Mononuclear cell (primary cell): Measurements from ENCODE around the gene SEC14L3. TPM values are rescaled to one million over a fixed set of nuclear protein-coding genes. Genes with fewer than 3 reads are reported as not detected.

Experiments used
- H3K27me3 ChIP-seq: 2 replicates; pipeline ENCODE4 v1.6.0; 2011; ENCODE audit warnings: low read length, control low read depth; ENCODE audit not compliant: insufficient read depth
- H3K4me1 ChIP-seq: 2 replicates; pipeline ENCODE4 v1.5.1; 2011; ENCODE audit warnings: mild to moderate bottlenecking, low read length, control low read depth; ENCODE audit not compliant: insufficient read depth
- H3K4me3 ChIP-seq: 2 replicates; pipeline ENCODE4 v1.5.1; 2011; ENCODE audit warnings: mild to moderate bottlenecking, low read length, moderate library complexity
- H3K9me3 ChIP-seq: 2 replicates; pipeline ENCODE4 v1.5.1; 2011; ENCODE audit warnings: low read depth, mild to moderate bottlenecking, control low read depth, low read length
- total RNA-seq: library from RNA; depleted of rRNA; stranded (reverse); fragments of >200 nt; gene quantifications from one replicate; pipeline ENCODE4 v1.2.3, GENCODE V29; 2012

The SEC14L3 gene
- total RNA-seq, 1 donor: not detected

- Histone ChIP-seq H3K4me3 (peak overlapping the region; percentile 64), H3K4me1 (peaks cover 47% of the 10 kb centered on the region), H3K9me3 (no peaks in the 10 kb centered on the region), H3K27me3 (no peaks in the 10 kb centered on the region)
Observed at GRCh38 chr22:30426388-30427353, 45.1 kb downstream of the SEC14L3 start.

DNA sequence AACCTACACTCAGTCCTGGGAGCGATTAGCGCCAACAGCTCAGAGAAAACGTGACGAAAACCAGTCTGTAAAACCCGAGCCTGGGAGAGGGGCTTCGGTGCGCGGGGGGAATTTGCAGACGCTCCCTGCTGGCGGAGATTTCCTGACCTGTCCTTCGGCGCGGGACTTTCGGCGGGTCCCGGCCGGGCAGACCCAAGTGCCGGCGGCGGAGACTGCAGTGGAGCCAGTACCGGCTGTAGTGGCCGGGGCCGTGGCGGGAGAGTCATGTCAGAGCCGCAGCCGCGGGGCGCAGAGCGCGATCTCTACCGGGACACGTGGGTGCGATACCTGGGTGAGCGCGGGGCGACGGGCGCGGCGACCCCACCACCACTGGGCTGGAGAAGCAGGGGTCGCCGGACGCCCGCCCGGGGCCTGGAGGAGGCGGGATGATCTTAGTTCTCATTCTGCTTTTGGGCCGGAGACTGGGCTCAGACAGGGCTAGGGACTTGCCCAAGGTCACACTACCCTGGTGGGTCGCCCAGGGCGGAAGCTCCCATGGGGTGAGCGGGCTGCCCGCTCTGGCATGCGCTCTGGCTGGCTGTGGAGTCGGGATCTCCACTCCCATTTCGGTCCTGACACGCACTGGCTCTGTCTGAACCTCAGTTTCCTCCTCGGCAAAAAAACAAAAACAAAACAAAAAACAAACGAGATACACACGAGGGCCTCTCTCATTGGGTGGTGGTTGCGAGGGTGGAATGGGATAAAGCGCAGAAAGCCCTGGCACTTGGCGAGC, 46.0 kb downstream of the SEC14L3 start, which contains the start of gene MTFP1:
MTFP1 (plus strand) TSS at position 153 of the 772 bp plus-strand sequence; CDS start at position 265, 112 bp downstream.
- no peaks in the 10 kb centered on the region for H3K9me3 ChIP-seq
- H3K4me3 ChIP-seq: peak within 1 kb of the TSS; percentile 64
- peaks cover 47% of the 10 kb centered on the region for H3K4me1 ChIP-seq
- no peaks in the 10 kb centered on the region for H3K27me3 ChIP-seq

DNA sequence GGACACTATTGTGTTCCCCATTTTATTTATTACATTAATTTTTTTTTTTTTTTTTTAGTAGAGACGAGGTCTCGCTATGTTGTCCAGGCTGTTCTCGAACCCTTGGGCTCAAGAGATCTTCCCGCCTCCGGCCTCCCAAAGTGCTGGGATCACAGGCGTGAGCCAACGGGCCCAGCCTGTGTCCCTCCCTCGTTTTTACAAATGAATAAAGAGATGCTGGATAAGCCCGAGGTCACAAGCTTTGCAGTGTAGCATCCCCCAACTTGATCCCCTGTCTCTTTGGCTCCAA, 46.5 kb downstream of the SEC14L3 start:
- no peaks in the 10 kb centered on the region for H3K9me3 ChIP-seq
- peaks cover 47% of the 10 kb centered on the region for H3K4me1 ChIP-seq
- peak overlapping the region; percentile 64 for H3K4me3 ChIP-seq
- H3K27me3 ChIP-seq: no peaks in the 10 kb centered on the region

GRCh38 chr22:30424534-30425326, 47.1 kb downstream of the SEC14L3 start:
- H3K4me1 ChIP-seq: peaks cover 47% of the 10 kb centered on the region
- peak overlapping the region; percentile 64 for H3K4me3 ChIP-seq
- no peaks in the 10 kb centered on the region for H3K27me3 ChIP-seq
- H3K9me3 ChIP-seq: no peaks in the 10 kb centered on the region

DNA sequence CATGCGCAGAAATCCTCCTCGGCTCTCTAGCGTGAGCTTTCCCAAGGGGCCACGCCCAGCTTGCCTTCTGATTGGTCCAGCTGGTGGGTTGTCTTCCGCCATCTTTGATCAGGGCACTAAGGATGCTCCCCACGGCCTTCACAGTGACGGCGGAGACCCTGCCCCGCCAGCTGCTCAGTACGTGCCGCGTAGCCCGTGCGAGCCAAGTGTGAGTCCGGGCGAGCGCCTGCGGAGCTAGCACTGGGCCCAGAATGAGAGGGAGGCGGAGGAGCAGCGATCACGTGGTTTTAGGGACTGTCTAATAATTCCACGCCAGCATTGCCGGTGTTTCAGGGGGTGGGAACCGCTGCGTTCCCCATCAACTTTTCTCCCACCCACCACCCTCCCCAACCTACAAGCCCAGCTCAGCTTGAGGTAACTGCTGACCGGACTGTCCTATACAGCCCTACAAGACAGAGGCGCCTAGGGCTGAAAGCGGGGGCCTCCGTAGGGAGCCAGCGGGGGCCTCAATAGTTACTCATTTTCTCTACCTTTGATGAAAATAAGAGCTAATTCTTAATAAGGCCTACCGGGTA, 47.8 kb downstream of the SEC14L3 start:
- Histone ChIP-seq H3K9me3 (no peaks in the 10 kb centered on the region), H3K4me1 (peaks cover 47% of the 10 kb centered on the region), H3K4me3 (peak overlapping the region; percentile 61), H3K27me3 (no peaks in the 10 kb centered on the region)

GRCh38 chr22:30423301-30423958, 48.4 kb downstream of the SEC14L3 start:
- H3K4me3 ChIP-seq: peak overlapping the region; percentile 61
- peaks cover 47% of the 10 kb centered on the region for H3K4me1 ChIP-seq
- H3K9me3 ChIP-seq: no peaks in the 10 kb centered on the region
- H3K27me3 ChIP-seq: no peaks in the 10 kb centered on the region

GRCh38 chr22:30422481-30423300, 49.1 kb downstream of the SEC14L3 start:
- Histone ChIP-seq H3K9me3 (no peaks in the 10 kb centered on the region), H3K4me1 (peaks cover 47% of the 10 kb centered on the region), H3K27me3 (no peaks in the 10 kb centered on the region), H3K4me3 (peak overlapping the region; percentile 61)

DNA sequence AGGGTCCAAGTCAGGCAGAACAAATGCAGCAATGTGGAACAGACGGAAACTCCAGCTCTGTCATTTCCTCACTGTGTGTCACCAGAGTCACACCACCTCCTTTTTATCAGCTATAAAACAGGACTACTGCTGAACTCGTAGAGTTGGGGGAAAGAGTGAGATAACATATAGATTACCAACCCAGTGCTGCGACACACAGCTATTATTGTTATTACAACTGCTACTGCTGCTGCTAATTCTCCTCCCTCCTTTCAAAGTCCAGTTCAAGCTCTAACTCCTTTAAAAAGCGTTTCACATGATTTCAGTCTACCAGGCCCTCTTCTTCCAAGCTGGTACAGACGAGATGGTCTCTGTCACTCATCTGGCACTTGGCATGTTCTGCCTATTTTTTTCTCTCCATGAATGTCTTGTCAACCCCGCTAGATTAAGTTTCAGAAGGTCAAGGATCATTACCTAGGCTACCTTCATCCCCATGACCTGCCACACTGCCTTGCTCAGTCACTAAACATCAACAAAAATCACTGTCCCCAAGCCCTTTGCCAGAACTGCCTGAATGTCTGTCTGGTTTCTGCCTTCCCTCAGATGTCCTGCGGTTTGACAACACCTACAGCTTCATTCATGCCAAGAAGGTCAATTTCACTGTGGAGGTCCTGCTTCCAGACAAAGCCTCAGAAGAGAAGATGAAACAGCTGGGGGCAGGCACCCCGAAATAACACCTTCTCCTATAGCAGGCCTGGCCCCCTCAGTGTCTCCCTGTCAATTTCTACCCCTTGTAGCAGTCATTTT, 49.9 kb downstream of the SEC14L3 start:
- H3K4me1 ChIP-seq: peaks cover 43% of the 10 kb centered on the region
- no peaks in the 10 kb centered on the region for H3K27me3 ChIP-seq
- no peak overlapping the region for H3K4me3 ChIP-seq
- H3K9me3 ChIP-seq: no peaks in the 10 kb centered on the region

DNA sequence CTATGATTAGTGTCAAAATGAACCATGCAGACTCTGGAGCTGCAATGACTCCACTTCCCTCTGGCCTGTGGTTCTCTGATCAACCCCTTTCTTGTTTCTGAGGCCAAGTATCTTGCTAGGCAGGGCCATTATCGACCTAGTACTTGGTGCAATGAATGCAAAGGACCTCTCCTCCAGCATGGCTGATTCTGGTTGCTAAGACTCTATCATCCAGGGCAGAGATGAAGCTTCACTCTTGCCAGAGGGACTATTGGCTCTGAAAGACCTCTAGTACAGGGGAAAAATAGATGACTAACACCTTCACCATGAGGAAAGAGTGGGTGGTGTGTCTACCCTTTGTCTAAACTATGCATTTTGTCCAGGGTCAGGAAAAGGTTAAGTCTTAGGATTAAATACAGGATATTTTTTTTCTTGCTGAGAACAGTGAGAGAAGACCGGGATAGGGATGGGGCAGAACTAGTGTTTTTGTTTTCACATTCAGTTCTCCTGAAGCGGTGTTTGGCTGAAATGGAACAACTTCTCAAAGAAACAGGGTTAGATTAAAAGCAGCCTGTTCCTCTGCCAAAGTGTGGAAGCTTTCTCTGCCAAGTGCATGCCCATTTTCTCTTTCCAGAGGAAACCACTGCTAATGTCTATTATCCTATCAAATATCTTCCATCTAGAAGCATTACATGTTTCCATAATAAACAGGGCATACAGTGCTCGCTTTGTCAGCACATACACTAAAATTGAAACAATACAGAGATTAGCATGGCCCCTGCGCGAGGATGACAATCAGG, 51.3 kb downstream of the SEC14L3 start:
- Histone ChIP-seq H3K27me3 (no peaks in the 10 kb centered on the region), H3K4me3 (no peak overlapping the region), H3K9me3 (no peaks in the 10 kb centered on the region), H3K4me1 (peaks cover 30% of the 10 kb centered on the region)

DNA sequence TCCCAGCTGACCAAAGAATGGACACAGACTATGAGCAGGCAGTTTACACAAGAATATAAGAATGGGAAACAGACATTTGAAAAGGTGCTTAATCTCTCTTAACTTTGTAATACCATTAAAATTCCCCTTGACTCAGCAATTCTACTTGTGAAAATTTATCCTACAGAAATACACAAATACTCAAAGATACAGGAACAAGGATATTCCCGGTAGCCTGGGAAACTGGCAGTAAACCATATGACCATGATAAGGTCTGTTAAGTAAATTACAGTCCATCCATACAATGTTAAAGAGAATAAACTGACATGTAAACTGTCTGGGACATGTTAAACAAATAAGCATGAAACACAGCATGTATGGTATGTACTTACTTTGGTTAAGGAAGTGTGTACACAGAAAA, 55.0 kb downstream of the SEC14L3 start:
- Histone ChIP-seq H3K27me3 (no peaks in the 10 kb centered on the region), H3K9me3 (no peaks in the 10 kb centered on the region), H3K4me3 (no peak overlapping the region), H3K4me1 (no peaks in the 10 kb centered on the region)

DNA sequence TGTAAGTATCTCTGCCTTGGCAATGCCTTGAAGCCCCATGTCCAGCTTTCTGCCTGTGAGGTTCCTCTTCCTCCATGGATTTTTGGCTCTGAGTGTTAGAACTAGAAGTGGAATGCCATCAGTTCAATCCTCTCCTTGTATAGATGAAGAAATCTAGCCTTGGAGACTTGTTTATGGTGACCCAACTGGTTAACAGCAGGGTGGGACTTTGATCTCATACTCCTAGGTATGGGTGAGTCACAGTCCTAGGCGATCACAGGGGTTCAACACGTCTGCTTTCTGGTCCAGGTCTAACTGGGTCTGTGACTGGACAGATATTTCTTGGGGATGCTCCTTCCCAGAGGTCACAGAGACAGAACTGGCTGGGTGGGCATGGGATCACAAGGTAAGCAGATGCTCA, 55.4 kb downstream of the SEC14L3 start:
- no peaks in the 10 kb centered on the region for H3K9me3 ChIP-seq
- H3K4me1 ChIP-seq: no peaks in the 10 kb centered on the region
- no peak overlapping the region for H3K4me3 ChIP-seq
- H3K27me3 ChIP-seq: no peaks in the 10 kb centered on the region

- no peaks in the 10 kb centered on the region for H3K4me1 ChIP-seq
- no peaks in the 10 kb centered on the region for H3K9me3 ChIP-seq
- no peaks in the 10 kb centered on the region for H3K27me3 ChIP-seq
- no peak overlapping the region for H3K4me3 ChIP-seq
Observed at GRCh38 chr22:30414525-30415047, 57.2 kb downstream of the SEC14L3 start.
